ENCODE results near the gene CRYBG1.
"Not testable (repeated sequence)": the region's sequence is repeated elsewhere in the genome, so short reads cannot be mapped to it uniquely, and the experiment has no call there.

The CRYBG1 gene

GRCh38 chr6:106556368-106556960, 195.9 kb downstream of the CRYBG1 start:
- no peak for DNase-seq

DNA sequence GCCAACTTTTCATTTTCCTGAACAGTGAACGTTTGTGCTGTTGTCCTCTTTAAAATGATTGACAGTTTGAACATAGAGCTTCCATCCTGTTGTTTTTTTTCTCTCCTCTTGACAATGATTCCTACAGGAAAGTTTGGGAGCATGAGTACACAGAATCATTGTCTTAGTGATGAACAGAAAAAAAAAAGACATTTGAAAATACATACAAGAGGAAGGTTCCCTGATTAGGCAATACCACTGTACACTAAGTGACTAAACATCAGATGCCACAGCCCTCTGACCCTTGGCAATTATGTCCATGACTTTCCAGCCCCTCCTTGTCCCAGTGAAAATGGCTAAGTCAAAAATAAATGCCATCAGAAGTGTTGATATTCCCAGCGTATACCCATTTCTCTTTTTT, 197.3 kb downstream of the CRYBG1 start:
- DNase-seq = no peak

- no peak for DNase-seq
Measured at GRCh38 chr6:106558364-106558763, 197.8 kb downstream of the CRYBG1 start.

- DNase-seq = peak; percentile 13
Measured at GRCh38 chr6:106559659-106560058, 199.1 kb downstream of the CRYBG1 start.

DNA sequence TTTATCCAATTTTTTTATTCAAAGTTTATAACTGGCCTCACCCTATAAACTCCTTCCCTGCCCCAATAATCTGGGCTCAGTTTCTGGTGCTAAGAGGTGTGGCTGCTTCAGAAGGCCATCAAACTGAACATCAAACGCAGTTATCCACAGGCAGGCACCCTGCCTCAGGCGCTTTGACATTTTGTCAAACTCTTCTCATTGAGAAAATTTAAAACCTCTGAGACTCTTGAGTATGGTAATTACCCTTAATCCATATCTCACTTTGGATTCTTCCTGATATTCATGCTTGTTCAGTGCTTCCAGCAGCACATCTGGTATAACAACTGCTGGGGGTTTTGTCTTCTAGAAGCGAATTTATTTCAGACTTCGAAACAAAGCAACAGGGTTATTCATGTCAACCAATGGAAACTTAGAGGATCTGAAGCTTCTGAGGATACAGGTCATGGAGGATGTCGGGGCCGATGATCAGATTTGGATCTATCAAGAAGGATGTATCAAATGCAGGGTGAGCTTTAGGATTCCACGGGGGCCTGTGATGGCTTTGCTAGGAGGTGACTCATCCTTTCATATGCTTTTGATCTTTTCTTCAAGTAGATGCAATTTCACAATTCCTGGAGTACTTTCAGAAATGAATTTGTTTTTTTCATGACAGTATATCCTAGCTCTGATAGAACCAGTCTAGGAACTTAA, 200.6 kb downstream of the CRYBG1 start:
- peak; percentile 31 for DNase-seq

- no peak for DNase-seq
Measured at GRCh38 chr6:106561686-106562405, 201.3 kb downstream of the CRYBG1 start.

DNA sequence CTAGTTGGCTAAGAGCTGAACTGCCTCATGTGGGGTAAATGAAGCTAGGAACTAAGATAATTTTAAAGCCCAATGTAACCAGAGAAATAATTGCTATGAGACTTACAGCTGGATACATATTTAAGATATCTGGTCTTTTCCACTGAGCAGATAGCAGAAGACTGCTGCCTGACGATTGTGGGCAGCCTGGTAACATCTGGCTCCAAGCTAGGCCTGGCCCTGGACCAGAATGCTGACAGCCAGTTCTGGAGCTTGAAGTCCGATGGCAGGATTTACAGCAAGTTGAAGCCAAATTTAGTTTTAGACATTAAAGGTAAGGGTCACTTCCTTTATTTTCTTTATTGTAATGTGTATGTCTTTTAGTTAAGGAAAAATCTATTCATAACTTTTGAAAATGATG, 203.1 kb downstream of the CRYBG1 start:
- no peak for DNase-seq

DNA sequence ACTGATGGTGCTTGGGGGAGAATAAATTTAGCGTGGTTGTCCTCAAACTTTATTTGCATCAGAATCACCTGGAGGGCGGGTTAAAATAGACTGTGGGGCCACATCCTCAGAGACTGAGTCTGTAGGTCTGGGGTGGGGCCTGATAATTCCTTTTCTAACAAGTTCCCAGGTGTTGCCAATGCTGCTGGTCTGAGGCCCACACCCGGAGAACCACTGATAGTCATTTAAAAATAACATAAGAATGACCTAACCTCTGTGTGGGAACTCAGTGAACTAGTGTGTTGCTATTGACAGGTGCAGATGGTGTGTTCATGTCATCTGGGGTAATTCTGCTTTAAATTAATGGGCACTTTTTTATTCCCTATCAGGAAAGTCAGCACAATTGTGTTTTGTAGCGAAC, 204.0 kb downstream of the CRYBG1 start:
- DNase-seq = no peak

GRCh38 chr6:106568530-106568929, 208.0 kb downstream of the CRYBG1 start:
- no peak for DNase-seq

GRCh38 chr6:106569428-106569827, 208.9 kb downstream of the CRYBG1 start:
- no peak for DNase-seq

DNA sequence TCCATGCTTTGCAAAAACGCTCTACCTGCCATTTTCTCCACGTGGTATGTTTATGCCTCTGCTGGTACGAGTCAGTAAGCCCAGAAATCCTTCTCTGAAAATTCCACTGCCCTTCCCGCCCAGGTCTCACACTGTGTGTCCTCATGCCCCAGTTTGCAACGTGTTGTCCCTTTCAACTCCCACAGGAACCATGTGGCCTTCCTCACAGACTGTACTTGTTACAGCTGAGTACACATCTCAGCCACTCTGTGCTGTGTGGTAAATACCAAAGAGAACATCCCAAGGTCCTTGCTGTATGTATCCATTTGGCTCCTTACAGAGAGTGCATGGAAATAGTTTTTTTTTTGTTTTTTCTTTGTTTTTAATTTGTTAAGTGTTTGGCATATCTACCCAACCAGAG, 211.9 kb downstream of the CRYBG1 start:
- DNase-seq = no peak

DNA sequence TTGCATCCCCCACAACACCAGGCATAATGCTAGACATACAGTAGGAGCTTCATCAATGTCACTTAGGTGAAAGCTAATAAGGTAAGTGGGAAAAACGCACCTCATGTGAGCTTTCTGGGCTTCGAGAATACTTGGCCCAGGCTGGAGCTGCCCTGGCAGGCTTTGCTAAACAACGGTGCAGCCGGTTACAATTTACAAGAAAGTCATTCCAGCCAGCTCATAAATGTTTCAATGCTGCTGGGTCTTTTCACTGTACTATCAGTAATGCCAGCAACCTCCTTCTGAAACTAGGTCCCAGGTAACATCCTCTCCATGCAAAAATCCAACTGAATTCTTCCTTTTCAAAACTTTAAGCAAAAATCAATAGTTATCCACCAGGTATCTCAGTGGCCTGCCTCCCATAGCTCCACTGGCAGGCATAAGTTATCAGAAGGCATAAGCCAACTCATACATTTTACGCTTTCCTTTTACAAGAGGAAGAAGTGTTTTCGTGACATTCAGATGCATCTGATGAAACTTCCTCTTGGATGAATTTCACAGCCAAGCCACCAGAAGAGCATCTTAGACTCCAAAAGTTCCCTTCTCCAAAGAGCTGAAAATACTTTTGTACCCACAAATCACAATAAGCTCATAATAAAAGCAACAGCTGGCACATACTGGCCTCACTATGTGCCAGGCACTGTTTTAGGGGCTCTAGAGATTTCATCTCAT, 212.5 kb downstream of the CRYBG1 start:
- no peak for DNase-seq

DNA sequence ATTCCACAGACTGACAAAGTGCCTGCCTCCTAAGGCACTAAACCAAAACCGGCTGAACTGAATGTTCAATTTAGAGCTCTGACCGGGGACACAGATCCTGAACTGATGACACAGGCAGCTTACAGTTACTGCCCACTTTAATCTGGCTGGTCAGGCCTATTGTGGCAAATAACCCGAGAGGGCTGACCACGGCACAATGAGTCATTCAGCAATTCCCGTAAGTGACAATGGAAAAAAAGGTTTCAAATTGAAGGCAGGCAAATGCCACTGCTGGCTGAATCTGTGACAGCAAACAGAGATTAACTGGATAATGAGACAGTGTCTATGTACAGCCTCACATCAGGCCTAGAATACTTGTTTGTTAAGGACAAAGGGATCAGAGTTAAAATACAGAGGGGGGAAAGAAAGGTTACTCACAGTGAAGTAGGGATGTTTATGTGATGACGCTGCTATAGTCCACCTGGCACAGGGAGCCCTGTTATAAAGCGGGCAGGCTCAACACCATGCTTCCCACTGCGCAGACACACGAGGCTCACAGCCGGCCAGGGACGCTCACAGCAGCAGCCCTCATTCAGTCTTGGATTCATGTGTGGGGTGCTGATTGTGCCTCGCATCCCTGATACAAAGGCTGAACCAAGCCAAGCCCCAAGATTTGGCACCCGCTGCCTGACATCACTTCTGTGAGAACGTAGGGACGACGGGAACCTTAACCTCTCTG, 214.4 kb downstream of the CRYBG1 start:
- DNase-seq = no peak

- DNase-seq = no peak
Measured at GRCh38 chr6:106579281-106579680, 218.8 kb downstream of the CRYBG1 start.

DNA sequence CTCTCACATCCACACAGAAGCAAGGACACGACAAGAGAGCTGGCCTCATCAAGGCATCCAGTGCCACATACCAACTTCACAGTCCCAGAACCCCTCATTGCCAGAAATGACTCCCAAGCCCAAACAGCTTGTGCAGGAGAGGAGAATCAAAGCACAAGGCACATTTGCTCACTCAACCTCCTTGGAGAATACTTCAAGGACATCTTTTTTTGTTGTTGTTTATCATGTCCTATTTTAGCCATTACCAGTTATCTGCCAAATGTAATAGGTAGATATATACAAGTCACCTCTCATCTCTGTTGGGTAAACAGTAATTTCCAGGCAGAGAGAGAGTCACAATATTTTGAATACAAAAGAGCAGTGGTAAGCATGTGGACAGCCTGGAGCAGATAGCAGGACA, 221.0 kb downstream of the CRYBG1 start:
- DNase-seq = no peak

DNA sequence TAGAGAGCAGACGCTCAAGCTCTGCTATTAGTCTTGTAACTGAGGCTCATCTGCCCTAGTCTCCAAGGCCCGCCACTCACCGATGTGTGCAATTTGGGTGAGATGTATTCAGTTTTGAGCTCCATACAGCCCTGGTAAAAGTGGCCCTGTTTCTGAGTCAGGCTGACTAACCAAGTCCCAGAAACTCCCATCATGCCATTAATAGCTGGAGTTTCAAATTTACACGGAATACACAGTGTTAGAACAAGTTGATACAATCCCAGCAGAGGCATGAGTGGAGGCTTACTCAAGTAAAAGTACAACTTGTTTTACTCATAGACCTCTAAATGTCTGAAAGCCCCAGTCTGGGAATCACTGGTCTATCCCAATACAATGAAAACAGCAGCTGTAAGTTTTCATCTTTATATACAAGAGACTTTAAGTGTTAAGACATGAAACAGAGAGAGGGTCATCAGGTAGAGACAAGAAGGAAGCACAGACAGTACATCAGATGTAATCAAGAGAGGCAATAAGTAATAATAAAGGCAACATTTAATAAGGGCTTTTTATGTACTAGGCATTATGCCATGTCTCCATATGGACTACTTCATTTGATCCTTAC, 226.4 kb downstream of the CRYBG1 start:
- DNase-seq = no peak

GRCh38 chr6:106588937-106589336, 228.4 kb downstream of the CRYBG1 start:
- DNase-seq = not testable (repeated sequence)

- DNase-seq = no peak
Measured at GRCh38 chr6:106591111-106591825, 230.8 kb downstream of the CRYBG1 start.

DNA sequence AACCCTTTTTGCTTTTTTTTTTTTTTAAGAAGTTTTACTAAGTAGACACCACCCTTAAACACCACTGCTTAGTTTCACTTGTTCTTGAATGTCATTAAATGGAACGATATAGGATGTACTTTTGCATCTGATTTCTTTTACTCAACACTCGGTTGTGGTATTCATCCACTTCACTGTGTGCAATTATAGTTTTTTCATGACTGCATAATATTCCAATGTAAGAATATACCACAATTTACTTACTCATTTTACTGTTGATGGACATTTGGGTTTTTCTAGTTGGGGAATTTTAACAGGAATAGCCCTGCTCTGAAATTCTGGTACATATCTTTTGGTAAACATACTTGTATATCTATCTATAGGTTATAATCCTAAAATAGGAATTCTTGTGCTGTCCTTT, 238.9 kb downstream of the CRYBG1 start:
- DNase-seq = no peak

- DNase-seq = no peak
Measured at GRCh38 chr6:106600329-106600728, 239.8 kb downstream of the CRYBG1 start.

DNA sequence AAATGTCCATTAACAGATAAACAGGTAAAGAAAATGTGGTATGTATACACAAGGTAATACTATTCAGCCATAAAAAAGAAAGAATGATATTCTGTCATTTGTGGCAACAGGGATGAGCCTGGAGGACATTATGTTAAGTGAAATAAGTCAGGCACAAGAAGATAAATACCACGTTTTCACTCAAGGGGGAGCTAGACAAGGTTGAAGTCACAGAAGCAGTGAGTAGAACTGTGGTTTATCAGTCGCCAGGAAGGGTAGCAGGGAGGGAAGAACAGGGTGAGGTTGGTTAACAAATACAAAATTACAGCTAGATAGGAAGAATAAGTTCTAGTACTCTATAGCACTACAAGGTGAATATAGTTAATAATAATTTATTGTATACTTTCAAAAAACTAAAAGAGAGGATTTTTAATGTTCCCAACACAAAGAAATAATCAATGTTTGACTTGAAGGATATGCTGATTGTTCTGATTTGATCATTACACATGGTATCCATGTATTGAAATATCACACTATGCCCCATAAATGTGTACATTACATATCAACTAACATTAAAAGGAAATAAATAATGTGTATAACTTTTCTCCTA, 247.7 kb downstream of the CRYBG1 start:
- peak; percentile 6 for DNase-seq

Measured in activated CD4-positive, alpha-beta T cell treated with anti-CD3 and anti-CD28 coated beads for 48 hours (primary cell).